Activated naive CD8-positive, alpha-beta T cell treated with anti-CD3 and anti-CD28 coated beads, Interleukin-2, amount 10 ng/mL, durations not matched to agents 7 days and 5 days (primary cell): Measurements from ENCODE around the gene MTHFD1L. TPM values are rescaled to one million over a fixed set of nuclear protein-coding genes. Genes with fewer than 3 reads are reported as not detected.

ENCODE experiments used
- ATAC-seq: fragments of 150-1000 bp; cut with Tn5 transposase; one replicate; pipeline ENCODE4 v1.10.0; 2021; ENCODE audit warnings: low read depth, moderate library complexity
- POLR2A ChIA-PET: fragments of 350-600 bp; sonication (Branson Sonifier 250); formaldehyde crosslinking; loops from one replicate; lab custom pipeline; 2021; ENCODE audit warnings: antibody characterized with exemption; lab: Charles Lee
- DNase-seq: peaks from one replicate; pipeline ENCODE4 v3.0.0; 2021
- H3K27ac Mint-ChIP-seq: one replicate; pipeline ENCODE4 v1.8.0; 2022; ENCODE audit warnings: mild to moderate bottlenecking, mixed read lengths
- H3K27me3 Mint-ChIP-seq: one replicate; pipeline ENCODE4 v1.8.0; 2022; ENCODE audit warnings: mild to moderate bottlenecking, moderate library complexity, mixed read lengths
- H3K36me3 Mint-ChIP-seq: one replicate; pipeline ENCODE4 v1.8.0; 2021; ENCODE audit warnings: mild to moderate bottlenecking, mixed read lengths
- H3K4me1 Mint-ChIP-seq: one replicate; pipeline ENCODE4 v1.8.0; 2021; ENCODE audit warnings: mixed read lengths
- H3K4me3 Mint-ChIP-seq: one replicate; pipeline ENCODE4 v1.8.0; 2022; ENCODE audit warnings: mild to moderate bottlenecking, moderate library complexity, mixed read lengths
- H3K9me3 Mint-ChIP-seq: one replicate; pipeline ENCODE4 v1.8.0; 2021; ENCODE audit warnings: mixed read lengths
- total RNA-seq, 2 experiments: library from RNA; stranded (reverse); gene quantifications; one replicate each; pipeline ENCODE4 v1.2.3, GENCODE V29; 2021

Gene MTHFD1L
- total RNA-seq, 2 experiments from 2014 or later, result 33.9 to 35.2 TPM

DNA sequence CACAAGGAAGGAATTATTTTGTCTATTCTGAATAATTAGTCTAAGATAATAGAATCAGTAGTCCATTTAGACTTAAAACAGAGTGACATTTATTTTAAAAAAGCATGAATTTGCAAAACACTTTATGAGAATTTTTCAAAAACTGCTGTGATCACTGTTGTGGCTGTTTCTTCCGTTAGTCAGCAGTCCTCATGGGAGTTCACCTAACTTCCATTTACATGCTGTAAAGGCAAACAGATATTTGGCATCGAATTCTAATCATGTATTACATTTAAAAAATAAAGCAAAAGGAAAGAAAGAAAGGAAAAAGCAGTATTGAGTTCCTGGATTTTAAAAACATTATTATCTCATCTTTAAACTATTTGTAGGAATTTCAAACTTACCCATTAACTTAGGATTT is 111.8 kb downstream of the MTHFD1L start:
- H3K36me3 Mint-ChIP-seq, result peaks cover 26% of the 10 kb centered on the region
- no peak for ATAC-seq

DNA sequence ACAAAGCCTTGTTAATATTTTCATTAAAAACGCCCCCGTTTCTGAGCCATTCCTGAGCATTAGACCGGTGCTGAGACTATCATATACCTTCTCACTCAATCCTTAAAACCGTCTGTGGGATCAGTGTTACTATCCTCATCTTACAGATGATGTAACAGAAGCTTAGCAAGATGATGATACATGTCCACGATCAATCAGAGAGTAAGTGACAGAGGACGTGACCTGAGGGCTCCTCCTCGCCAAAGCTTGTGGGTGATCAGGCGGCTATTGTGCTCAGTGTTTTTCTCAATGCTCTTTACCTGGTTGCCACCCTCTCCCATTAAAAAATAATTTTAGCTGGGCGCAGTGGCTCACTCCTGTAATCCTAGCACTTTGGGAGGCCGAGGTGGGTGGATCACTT is 113.1 kb downstream of the MTHFD1L start:
- Mint-ChIP-seq H3K27me3 (no peaks in the 10 kb centered on the region), H3K9me3 (no peaks in the 10 kb centered on the region), H3K4me3 (no peak overlapping the region), H3K36me3 (peaks cover 19% of the 10 kb centered on the region), H3K4me1 (no peaks in the 10 kb centered on the region), H3K27ac (no peak overlapping the region)
- no peak for ATAC-seq
- POLR2A ChIA-PET, result no interaction called here
- DNase-seq, result no peak

More for the DNA sequence above, 111.8 kb downstream of the MTHFD1L start:
- no peaks in the 10 kb centered on the region for H3K4me1 Mint-ChIP-seq
- H3K27ac Mint-ChIP-seq, result no peak overlapping the region
- no peaks in the 10 kb centered on the region for H3K27me3 Mint-ChIP-seq
- H3K9me3 Mint-ChIP-seq, result no peaks in the 10 kb centered on the region
- H3K4me3 Mint-ChIP-seq, result no peak overlapping the region
- POLR2A ChIA-PET, result no interaction called here
- DNase-seq, result no peak

DNA sequence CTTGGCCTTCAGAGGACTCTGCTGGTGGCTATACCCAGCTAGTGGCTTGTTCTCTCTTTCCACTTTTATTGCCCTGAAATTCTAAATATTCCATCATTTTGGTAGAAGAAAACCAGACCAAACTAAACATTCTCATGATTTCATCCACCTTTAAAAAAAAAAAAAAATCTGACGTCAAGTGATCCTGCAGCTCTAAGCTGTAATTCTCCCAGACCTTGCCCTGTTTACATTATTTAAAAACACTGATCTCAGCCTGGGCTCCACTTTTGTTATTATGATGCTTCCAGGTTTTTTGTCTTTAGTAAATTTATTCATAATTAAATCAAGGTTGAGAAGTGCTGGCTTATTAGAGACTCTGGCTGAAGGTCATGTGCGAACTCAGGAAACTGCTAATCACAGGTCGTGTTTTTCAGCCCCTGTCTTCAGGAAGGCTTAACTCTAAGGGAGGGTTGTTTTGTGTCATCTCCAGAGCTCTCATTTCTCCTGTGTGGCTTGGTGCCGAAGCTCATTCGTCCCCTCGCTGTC is 114.4 kb downstream of the MTHFD1L start:
- H3K27ac Mint-ChIP-seq, result no peak overlapping the region

DNA sequence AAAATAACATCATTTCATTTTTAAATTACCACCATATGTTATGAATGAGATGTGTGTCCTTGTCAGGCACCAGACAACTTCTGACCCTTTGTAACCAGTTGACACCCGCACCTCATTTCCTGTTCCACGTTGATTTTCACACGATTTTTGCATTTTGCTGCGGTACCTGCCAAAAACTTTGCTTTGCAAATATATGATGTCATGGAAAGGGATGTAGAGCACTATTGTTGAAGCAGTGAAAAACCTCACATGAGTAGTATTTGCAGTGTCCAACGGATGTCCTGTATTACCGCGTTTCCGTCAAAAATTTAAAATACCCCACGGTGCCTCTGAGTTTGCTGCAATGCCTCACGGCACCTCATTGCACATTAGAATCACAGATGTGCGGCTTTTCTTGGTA is 115.6 kb downstream of the MTHFD1L start:
- POLR2A ChIA-PET, result no interaction called here
- Mint-ChIP-seq H3K36me3 (peaks cover 9% of the 10 kb centered on the region), H3K4me1 (no peaks in the 10 kb centered on the region), H3K27ac (no peak overlapping the region), H3K27me3 (no peaks in the 10 kb centered on the region), H3K9me3 (no peaks in the 10 kb centered on the region), H3K4me3 (no peak overlapping the region)
- no peak for DNase-seq
- no peak for ATAC-seq

More for the DNA sequence above, 114.4 kb downstream of the MTHFD1L start:
- no peaks in the 10 kb centered on the region for H3K27me3 Mint-ChIP-seq
- POLR2A ChIA-PET, result no interaction called here
- DNase-seq, result no peak
- peaks cover 13% of the 10 kb centered on the region for H3K36me3 Mint-ChIP-seq
- H3K4me3 Mint-ChIP-seq, result no peak overlapping the region
- no peaks in the 10 kb centered on the region for H3K9me3 Mint-ChIP-seq
- no peak for ATAC-seq
- H3K4me1 Mint-ChIP-seq, result no peaks in the 10 kb centered on the region

DNA sequence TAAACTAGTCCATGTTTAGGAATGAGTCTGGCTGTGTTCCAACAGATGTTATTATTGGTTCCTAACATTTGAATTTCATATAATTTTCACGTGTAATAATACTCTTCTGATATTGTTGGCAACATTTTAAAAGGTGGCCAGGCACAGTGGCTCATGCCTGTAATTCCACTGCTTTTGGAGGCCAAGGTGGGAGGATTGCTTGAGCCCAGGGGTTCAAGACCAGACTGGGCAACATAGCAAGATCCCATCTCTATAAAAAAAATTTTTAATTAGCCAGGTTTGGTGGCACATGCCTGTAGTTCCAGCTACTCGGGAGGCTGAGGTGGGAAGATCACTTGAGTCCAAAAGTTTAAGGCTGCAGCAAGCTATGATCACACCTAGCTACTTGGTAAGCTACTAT is 116.2 kb downstream of the MTHFD1L start:
- Mint-ChIP-seq H3K27me3 (no peaks in the 10 kb centered on the region), H3K27ac (no peak overlapping the region), H3K9me3 (no peaks in the 10 kb centered on the region), H3K4me3 (no peak overlapping the region), H3K36me3 (peaks cover 6% of the 10 kb centered on the region), H3K4me1 (no peaks in the 10 kb centered on the region)
- POLR2A ChIA-PET, result no interaction called here
- ATAC-seq (no peak), DNase-seq (no peak)

DNA sequence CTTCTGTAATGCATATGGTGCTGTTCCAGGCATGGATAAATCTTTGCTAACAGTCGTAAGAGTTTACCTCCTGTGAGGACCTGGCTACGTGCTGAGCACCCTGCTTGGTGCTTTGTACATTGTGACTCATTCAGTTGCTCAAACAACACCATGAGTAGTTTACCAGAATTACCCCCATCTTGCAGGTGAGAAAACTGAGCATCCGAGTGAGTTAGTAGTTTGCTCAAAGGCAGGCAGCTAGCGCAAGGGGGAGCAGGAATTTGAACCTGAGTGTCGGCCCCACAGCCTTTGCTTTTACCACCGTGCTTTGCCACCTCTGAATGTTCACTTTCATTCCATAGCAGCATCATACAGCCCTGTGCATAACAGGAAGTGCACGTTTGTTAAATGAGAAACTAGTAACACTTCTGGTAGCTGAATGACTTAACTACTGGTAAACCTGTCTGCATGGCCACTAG is 121.9 kb downstream of the MTHFD1L start:
- POLR2A ChIA-PET, result no interaction called here
- Mint-ChIP-seq H3K4me1 (peaks cover 2% of the 10 kb centered on the region), H3K9me3 (no peaks in the 10 kb centered on the region), H3K36me3 (peaks cover 10% of the 10 kb centered on the region), H3K27me3 (no peaks in the 10 kb centered on the region), H3K27ac (peak overlapping the region; percentile 75), H3K4me3 (no peak overlapping the region)
- ATAC-seq, result peak; percentile 91
- DNase-seq, result peak; percentile 30

DNA sequence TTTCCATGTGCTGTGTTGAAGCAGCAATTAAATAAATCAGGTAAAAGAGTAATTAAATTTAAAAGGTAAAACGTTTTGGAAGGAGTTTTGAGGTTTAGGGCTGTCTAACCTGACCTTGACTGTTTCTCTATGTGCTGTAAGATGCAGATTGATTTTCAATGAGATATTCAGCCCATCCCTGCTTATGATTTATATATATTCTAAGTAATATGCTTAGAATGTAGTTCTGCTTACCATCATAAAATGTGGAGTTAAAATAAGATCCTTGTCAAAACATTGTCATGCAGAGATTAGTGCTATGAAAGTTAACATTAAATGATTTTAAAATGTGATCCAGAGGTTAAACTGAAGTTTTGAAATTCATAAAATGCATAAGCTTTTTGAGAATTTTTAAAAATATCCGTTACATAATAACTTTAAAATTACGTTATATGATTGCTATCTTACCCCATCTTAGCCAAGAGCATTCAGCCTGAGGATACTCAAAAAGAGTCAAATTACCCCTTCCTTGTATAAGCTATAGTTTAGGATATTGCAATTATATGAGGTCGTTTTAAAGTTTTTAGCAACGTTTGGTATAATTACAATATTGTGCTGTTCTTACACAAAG is 122.5 kb downstream of the MTHFD1L start:
- H3K36me3 Mint-ChIP-seq, result peaks cover 13% of the 10 kb centered on the region
- H3K27ac Mint-ChIP-seq, result no peak overlapping the region
- no peak for ATAC-seq
- H3K4me1 Mint-ChIP-seq, result peaks cover 2% of the 10 kb centered on the region
- POLR2A ChIA-PET, result no interaction called here
- no peak for DNase-seq
- no peak overlapping the region for H3K4me3 Mint-ChIP-seq
- H3K27me3 Mint-ChIP-seq, result no peaks in the 10 kb centered on the region
- H3K9me3 Mint-ChIP-seq, result no peaks in the 10 kb centered on the region

DNA sequence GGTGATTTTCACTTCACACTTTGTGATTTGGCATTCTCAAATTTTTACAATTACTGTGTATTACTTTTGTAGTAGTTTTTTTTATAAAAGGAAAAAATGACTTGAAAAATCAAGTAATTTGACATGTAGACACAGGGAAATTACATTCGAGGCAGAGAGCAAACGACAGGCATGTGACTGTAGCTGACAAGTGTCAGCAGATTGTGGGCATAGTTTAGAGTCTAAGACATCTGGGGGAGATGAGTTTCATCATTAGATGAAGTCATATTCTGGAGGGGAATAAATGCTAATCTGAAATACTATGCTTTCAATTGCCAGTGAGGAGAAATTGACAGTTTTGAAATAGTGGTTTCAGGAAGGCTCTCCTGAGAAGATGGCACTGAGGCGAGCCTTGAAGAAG is 126.0 kb downstream of the MTHFD1L start:
- no peak overlapping the region for H3K4me3 Mint-ChIP-seq
- no peaks in the 10 kb centered on the region for H3K9me3 Mint-ChIP-seq
- no peaks in the 10 kb centered on the region for H3K27me3 Mint-ChIP-seq
- ATAC-seq, result no peak
- POLR2A ChIA-PET, result no interaction called here
- no peak for DNase-seq
- H3K4me1 Mint-ChIP-seq, result peaks cover 2% of the 10 kb centered on the region
- peaks cover 28% of the 10 kb centered on the region for H3K36me3 Mint-ChIP-seq
- H3K27ac Mint-ChIP-seq, result no peak overlapping the region

DNA sequence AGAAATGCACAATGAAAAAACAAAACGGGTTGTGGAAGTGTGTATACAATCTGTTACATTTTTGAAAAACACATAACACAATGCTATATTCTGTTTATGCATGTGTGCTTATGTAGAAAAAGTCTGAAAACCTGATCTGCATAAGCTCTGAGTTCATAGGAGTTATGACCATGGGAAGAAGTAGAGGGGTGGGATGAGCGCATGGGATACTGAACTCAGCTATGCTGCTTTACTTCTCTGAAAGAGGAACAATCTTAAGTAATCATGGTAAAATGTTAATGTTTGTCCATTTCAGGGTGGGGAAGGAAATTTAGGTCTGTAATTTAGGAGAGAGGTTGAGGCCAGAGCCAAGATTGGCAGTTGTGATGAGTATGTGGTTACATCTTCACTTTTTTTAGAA is 126.8 kb downstream of the MTHFD1L start:
- DNase-seq (no peak), ATAC-seq (no peak)
- H3K36me3 Mint-ChIP-seq, result peaks cover 29% of the 10 kb centered on the region
- no peak overlapping the region for H3K4me3 Mint-ChIP-seq
- H3K9me3 Mint-ChIP-seq, result no peaks in the 10 kb centered on the region
- peaks cover 2% of the 10 kb centered on the region for H3K4me1 Mint-ChIP-seq
- no peak overlapping the region for H3K27ac Mint-ChIP-seq
- H3K27me3 Mint-ChIP-seq, result no peaks in the 10 kb centered on the region
- POLR2A ChIA-PET, result no interaction called here

DNA sequence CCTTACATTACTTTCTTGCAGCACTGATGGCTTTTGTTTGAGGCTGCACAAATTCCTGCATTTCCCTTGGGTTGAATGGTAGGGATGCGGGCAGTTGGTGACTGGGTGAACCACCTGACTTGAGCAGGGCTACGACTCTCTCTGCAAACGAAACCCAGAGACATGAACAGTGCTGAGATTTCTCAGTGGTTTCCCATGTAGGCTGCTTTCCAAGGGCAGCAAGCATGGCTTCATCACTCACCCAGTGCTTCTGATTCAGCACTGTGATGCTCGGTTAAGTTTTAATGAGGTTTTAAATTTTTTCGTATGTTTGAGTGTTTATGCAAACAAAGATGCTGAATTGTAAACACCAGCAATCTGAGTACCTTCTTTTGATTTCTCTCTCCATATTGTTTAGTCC is 127.2 kb downstream of the MTHFD1L start:
- H3K9me3 Mint-ChIP-seq, result no peaks in the 10 kb centered on the region
- no peak overlapping the region for H3K27ac Mint-ChIP-seq
- H3K4me3 Mint-ChIP-seq, result no peak overlapping the region
- no peaks in the 10 kb centered on the region for H3K27me3 Mint-ChIP-seq
- POLR2A ChIA-PET, result no interaction called here
- ATAC-seq (no peak), DNase-seq (no peak)
- no peaks in the 10 kb centered on the region for H3K4me1 Mint-ChIP-seq
- peaks cover 29% of the 10 kb centered on the region for H3K36me3 Mint-ChIP-seq

DNA sequence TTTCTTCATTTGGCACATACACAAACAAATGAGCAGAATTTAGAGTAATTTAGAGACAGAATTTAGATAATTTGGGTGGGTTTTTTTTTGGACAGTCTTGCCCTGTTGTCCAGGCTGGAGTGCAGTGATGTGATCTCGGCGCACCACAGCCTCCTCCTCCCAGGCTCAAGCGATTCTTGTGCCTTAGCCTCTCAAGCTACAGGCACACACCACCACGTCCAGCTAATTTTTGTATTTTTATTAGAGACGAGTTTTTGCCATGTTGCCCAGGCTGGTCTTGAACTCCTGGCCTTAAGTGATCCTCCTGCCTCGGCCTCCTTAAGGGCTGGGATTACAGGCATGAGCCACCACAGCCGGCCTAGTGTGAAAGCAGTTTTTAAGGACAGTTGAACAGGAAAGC is 127.8 kb downstream of the MTHFD1L start:
- POLR2A ChIA-PET, result interaction anchor here (0.7 kb wide), 1 partner anchor 113 kb away, joined by 5 read pairs; no protein-coding TSS in a partner anchor
- Mint-ChIP-seq H3K27ac (no peak overlapping the region), H3K36me3 (peaks cover 29% of the 10 kb centered on the region), H3K4me3 (no peak overlapping the region), H3K4me1 (no peaks in the 10 kb centered on the region), H3K9me3 (no peaks in the 10 kb centered on the region), H3K27me3 (no peaks in the 10 kb centered on the region)
- no peak for ATAC-seq
- DNase-seq, result no peak

DNA sequence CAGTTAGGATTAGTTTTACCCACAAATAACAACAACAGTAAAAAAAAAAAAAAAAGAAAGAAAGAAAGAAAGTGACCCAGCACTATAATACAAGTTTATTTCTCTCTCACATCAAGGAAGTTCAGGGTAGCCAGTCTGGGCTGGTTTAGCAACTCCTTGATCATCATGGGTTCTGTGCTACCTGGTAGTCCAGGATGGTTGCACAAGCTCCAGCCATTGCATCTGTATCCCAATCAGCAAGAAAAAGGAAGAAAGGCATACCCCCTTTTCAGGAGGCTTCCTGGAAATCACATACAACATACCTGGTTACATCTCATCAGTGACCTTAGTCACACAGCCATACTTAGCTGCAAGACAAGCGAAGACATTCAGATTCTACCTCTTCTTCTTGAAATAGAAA is 128.5 kb downstream of the MTHFD1L start:
- Mint-ChIP-seq H3K27me3 (no peaks in the 10 kb centered on the region), H3K4me3 (no peak overlapping the region)

DNA sequence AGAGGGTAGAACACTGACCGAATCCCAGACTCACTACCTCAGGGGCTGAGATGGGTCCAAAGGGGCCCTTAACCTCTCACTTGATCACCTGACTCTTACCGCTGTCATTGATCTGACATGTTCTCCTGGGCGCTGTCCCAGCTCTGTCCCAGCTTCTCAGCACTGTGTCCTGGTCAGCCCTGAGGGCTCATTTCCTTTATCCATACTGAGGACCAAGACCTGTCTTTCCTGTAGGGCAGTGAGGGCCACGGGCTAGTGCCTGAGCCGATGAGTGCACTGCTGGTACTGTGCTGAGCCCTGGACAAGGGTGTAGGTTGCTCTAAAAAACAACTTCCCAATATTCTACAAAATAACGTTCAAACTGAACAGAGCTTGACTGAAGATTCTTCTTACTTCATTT is 131.5 kb downstream of the MTHFD1L start:
- peaks cover 23% of the 10 kb centered on the region for H3K36me3 Mint-ChIP-seq
- H3K4me3 Mint-ChIP-seq, result no peak overlapping the region
- ATAC-seq (no peak), DNase-seq (no peak)
- POLR2A ChIA-PET, result no interaction called here
- peaks cover 2% of the 10 kb centered on the region for H3K4me1 Mint-ChIP-seq
- no peak overlapping the region for H3K27ac Mint-ChIP-seq
- H3K27me3 Mint-ChIP-seq, result no peaks in the 10 kb centered on the region
- H3K9me3 Mint-ChIP-seq, result no peaks in the 10 kb centered on the region

More for the DNA sequence above, 128.5 kb downstream of the MTHFD1L start:
- DNase-seq (no peak), ATAC-seq (no peak)
- H3K4me1 Mint-ChIP-seq, result no peaks in the 10 kb centered on the region
- POLR2A ChIA-PET, result interaction anchor here (0.7 kb wide), 1 partner anchor 114 kb away, joined by 5 read pairs; no protein-coding TSS in a partner anchor
- peaks cover 29% of the 10 kb centered on the region for H3K36me3 Mint-ChIP-seq
- H3K9me3 Mint-ChIP-seq, result no peaks in the 10 kb centered on the region
- no peak overlapping the region for H3K27ac Mint-ChIP-seq

DNA sequence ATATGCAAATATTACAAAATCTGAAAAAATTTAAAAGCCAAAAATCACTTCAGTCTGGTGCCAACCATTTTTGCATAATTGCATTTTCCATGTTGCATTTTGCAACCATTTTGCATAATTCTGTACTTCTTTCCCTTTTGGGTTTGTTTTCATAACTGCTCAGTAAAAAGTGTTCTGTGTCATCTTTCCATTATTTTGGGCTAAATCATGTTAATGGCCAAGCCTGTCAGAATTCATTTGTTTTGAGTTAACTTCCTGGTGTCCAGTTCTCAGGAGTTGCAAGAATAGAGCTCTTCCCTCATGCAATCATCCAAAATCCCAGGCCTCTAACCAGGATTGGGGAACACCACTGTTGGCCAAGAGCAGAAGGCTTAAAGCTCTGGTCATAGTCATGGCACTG is 133.6 kb downstream of the MTHFD1L start:
- ATAC-seq (no peak), DNase-seq (no peak)
- Mint-ChIP-seq H3K27me3 (no peaks in the 10 kb centered on the region), H3K4me1 (peaks cover 2% of the 10 kb centered on the region), H3K9me3 (no peaks in the 10 kb centered on the region), H3K36me3 (peaks cover 10% of the 10 kb centered on the region), H3K4me3 (no peak overlapping the region), H3K27ac (no peak overlapping the region)
- POLR2A ChIA-PET, result no interaction called here
